HG02970 (cell line): Measurements from ENCODE around the gene SYS1.

Experiments
- ATAC-seq: cut with Tn5 transposase; IDR thresholded peaks from one replicate; pipeline ENCODE4 v1.9.1; 2021; ENCODE audit warnings: mild to moderate bottlenecking, moderate library complexity, moderate number of reproducible peaks; ENCODE audit not compliant: unreplicated experiment, low FRiP score

Gene SYS1

DNA sequence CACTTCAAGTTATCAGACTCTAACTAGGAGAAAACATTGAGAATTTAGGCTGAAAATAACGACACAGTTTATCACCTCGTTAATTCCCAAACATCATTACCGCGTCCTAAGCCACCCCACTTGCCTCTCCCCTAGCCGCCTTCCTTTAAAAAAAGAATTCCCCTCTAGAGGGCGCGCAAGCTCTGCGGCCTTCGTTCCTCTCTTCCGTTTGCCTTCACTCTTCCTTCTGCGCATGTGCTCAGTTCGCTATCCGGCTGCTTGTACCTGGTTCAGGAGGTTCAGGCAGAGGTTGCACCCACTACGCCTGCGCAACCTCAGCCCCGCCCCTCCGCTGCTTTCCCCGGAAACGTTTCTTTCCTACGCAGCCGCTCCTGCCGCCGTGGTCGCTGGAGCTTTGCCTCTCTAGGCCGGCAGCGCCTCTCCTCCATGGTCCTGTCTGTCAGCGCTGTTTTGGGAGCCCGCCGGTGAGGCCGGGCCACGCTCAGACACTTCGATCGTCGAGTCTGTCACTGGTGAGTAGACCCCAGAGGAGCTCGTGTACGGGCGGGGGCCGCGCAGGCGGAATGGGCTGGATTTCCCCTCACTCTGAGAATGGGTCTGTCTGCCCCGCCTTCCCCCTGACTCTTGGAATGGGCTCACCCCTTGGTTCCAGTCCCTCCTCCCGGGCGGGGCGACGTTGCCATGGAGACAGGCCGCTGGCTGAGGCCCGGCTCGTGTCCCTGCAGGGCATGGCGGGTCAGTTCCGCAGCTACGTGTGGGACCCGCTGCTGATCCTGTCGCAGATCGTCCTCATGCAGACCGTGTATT is at the start of gene SYS1:
Gene SYS1, plus strand, starts transcription at position 353 of the 807 bp plus-strand sequence. Its CDS starts 376 bp downstream, at position 729.
- peak; percentile 89 for ATAC-seq

DNA sequence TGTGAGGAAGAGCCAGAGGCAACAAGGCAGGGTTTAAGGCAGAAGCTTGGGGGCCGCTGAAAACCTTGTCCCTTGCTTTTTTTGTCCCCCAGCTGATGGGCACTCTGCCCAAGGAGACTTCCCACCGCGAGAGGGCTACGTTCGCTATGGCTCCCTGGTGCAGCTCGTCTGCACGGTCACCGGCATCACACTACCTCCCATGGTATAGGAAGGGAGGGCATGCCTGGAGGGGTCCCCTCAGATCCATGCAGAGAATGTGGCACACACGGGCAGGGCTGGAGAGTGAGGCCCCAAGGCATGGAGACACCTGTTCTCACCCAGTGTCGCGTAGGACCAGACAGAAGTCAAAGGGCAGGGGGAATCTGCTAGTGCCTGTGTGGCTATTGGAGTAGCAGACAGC is 49.0 kb upstream of the SYS1 start:
- no peak for ATAC-seq

DNA sequence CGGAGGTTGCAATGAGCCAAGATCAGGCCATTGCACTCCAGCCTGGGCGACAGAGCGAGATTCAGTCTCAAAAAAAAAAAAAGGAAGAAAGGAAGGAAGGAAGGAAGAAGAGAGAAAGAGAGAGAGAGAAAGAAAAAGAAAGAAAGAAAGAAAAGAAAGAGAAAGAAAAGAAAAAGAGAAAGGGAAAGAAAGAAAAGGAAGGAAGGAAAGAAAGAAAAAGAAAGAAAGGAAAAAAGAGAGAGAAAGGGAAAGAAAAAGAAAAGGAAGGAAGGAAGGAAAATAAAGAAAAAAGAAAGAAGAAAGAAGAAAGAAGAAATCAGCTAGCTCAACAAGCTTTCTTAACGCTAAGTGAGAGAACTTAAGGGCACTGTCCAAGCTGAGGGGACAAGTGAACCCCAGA is 47.3 kb upstream of the SYS1 start:
- no peak for ATAC-seq

DNA sequence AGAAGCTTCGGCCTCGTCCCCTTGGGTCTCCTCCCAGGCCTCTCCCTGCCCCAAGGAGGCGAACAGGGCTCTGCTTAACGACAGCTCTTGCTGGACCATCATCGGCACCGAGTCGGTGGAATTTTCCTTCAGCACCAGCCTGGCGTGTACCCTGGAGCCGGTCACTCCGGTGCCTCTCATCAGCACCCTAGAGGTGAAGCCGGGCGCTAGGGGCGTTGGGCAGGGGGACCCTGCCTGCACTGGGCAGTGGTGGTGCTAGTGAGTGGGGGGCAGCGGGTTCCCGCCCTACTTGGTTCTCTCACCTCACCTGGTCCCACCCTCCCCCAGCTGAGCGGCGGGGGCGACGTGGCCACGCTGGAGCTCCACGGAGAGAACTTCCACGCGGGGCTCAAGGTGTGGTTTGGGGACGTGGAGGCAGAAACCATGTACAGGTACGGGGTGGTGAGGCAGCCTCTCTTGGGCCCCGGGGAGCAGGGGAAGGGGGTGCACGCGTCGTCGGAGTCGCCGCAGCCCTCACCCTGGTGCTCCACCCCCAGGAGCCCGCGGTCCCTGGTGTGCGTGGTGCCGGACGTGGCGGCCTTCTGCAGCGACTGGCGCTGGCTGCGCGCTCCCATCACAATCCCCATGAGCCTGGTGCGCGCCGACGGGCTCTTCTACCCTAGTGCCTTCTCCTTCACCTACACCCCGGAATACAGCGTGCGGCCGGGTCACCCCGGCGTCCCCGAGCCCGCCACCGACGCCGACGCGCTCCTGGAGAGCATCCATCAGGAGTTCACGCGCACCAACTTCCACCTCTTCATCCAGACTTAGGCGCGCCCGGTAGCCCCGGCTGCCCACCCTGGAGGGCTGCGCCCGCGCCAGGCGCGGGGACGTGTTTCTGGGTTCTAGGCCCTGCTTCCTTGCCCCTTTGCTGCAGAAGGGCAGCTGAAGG is 46.5 kb upstream of the SYS1 start:
- ATAC-seq, result no peak

DNA sequence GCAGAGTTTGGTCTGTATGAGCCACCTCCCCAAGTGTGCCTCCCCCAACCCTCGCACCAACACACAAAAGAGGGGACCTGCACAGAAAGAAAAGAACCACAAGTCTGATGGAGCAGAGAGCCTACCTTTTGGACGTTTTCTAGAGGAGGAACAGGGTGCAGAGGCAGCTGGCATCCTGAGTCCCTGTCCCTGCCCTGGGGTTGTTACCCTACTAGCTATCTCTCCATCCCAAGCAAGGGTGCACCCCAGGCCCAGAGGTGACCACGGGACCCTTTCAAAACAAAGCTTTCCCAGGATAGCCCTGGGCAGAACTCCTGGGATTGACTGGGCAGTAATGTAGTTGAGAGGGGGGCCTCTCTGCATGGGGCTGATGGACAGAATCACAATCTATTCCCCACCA is 45.1 kb upstream of the SYS1 start:
- no peak for ATAC-seq

DNA sequence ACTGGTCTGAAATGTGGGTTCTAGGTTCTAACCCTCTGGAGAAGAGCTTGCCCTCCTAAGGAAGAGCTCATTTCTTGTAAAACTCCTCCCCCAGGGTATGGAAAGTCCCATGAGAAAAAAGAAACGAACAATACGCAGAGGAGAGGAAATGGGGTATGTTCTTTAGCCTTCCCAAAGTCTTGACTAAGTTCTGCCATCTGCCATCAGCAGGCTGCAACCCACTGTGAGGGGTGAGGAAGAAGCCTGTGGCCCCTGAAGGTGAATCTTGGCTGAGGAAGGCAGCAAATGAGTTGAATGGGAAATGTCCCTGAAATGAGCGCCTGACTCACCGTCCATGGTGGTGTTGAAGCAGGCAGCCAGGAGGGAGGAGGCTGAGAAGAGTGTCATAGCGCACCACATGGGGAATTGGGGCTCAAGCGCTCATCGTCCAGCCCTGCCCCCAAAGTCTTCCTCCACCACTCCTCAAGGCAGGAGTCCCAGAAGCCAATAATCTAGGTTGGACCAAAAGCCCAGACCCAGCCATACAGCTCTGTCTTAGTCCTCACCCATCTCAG is 44.5 kb upstream of the SYS1 start:
- ATAC-seq, result no peak

DNA sequence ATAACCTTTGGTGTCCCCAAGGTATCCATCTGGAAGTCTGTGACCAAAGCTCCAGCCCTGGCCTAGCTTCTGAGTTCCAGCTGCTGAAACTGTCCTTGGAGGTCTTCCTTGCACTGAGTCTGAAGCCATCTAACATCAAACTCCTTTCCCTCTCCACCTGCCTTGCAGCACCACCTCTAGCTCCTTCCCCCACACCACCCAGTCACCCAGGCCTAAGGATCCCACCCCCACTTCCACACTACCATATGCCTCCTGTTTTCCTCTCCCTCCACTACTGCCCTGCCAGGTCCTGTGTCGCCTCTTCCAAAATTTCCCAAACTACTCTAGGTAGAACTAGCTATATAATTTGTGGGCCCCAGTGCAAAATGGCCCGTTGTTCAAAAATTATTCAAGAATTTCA is 44.0 kb upstream of the SYS1 start:
- ATAC-seq, result no peak

DNA sequence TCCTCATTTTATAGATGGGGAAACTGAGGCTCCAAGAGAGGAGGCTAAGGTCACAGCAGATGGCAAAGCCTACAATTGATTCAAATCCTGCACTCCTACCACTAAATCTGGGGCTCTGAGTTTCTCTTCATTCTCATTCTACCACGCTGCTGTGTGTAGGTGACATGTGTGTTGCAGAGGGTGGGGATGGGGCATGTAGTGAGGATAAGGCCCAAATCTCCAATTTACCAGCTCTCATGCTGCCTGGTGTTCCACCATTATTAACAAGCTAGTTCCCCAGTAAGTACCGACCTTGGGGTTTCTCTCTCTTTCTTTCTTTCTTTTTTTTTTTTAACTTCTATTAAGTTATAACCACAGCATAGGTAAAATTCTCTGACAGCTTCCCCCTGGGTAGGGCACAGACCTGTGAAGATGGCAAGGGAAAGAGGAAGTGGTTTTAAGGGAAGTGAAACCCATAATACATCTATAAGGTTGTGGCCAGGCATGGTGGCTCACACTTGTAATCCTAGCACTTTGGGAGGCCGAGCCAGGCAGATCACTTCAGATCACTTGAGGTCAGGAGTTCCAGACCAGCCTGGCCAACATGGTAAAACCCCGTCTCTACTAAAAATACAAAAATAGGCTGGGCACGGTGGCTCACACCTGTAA is 41.9 kb upstream of the SYS1 start:
- ATAC-seq, result no peak

DNA sequence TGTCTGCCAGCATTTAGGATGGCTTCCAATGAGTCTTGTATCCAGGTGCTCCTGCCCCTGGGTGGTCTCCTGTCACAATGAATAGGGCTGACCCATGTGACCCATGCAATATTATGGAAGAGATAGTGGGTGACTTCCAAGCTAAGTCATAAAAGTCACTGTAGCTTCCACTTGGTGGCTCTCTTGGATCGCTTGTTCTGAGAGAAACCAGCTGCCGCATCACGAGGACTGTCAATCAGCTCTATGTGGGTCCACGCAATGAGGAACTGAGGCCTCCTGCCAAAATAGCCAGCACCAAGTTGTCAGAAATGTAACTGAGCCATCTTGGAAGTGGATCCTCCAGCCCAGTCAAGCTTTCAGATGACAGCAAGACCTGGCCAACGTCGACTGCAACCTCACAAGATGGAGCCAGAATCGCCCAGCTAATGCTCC is 40.0 kb upstream of the SYS1 start:
- no peak for ATAC-seq

DNA sequence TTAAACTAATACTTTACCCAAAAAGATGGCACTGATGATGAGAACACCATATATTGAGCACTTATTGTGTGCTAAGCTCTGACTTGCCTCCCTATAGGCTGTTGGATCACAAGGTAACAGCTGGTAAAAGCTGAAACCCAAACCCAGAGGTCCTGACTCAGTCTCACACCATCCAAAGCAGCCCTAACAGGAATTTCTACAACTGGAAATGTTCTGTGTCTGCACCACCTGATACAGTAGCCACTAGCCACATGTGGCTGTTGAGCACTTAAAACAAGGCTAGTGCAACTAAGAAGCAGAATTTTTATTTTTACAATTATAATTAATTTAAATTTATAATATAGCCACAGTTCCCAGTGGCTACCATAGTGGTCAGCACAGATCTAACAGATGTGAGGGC is 39.2 kb upstream of the SYS1 start:
- ATAC-seq, result no peak

DNA sequence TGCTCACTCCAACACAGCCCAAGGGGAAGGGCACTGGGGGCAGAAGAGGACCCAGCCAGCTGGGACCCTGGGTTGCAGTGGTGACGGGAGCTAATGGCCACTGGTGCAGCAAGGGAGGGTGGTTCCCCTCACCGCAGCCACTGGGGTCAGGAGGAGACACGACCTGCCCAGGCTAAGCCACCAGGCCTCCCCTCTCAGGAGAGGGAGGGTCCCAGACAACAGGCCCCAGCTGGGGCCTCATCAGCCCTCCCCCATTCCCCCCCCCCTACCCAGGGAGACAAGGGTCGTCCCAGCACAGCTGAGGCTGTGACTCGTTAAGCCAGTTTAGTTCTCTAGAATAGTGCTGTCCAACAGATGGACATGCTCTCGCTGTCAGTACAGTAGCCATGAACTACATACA is 37.6 kb upstream of the SYS1 start:
- ATAC-seq, result no peak

DNA sequence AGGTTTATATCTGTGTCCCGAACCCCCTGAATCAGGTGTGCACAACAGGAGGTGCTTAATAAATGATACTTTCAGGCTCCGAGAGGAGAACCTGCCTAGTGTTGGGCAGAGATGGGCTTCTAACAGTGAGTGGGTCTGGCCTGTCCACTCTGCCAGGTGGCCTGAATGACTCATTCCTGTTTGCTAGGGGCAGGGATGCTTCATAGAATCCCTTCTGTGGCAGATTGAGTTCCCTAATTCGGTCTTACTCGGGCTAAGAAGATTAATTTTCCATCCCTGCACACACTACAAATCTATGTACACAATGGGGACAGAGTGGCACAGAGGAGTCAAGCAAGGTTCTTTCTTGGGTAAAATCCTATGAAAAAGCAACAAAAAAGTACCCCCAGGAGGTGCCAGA is 34.5 kb upstream of the SYS1 start:
- ATAC-seq, result no peak

DNA sequence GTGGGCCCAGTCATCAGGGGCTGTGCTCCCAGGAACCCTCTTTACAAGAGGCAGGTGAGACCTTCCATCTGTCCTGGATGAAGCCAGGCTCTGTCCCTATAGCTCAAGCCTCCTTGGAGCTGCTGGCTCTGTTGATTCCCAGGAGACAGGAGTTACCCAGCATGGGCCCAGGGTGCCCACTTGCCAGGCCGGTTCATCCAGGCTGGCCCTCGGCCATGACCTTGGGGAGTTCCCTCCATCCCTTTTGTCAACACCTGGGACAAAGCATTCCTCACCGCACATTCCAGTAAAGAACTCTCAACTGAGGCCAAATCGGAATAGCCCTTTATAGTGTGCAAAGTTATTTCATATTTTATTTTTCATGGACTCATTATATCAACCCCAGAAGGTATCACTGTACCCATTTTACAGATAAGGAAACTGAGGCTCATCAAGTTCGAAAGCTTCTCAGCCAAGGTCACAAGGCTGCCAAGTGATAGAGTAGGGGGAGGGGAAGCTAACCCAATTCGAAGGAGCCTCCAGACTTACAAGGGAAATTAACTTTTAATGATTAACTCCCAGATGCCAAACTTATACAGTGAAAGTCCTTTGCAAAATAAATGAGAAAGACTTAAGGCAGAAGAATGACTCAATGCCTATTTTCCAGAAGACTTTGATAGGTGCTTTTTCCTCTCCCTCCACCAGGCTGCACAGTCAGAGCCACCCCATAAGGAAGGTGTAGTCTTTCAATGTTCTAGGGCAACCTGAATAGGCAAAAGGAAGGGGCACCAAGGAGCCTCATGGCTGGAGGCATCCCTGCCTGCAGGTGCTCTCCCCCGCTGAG is 33.2 kb upstream of the SYS1 start:
- ATAC-seq, result no peak

DNA sequence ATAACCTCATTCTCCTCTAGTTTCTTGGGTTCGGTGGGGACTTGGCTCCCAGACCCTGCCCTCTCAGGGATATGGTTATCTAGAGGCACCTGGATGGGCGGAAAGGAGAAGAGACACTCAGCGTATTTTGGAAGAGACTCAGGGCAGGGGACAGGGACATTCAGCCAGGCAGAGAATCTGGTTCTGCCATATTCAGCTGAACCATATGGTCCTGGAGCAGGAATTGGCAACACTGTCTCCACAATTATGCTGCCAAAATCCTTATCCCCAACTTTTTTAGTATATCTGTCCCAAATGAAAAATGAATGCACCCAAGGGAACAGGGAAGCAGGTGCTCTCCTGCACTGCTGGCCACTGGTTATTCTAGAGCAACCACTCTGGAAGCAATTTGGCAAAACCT is 32.5 kb upstream of the SYS1 start:
- no peak for ATAC-seq

DNA sequence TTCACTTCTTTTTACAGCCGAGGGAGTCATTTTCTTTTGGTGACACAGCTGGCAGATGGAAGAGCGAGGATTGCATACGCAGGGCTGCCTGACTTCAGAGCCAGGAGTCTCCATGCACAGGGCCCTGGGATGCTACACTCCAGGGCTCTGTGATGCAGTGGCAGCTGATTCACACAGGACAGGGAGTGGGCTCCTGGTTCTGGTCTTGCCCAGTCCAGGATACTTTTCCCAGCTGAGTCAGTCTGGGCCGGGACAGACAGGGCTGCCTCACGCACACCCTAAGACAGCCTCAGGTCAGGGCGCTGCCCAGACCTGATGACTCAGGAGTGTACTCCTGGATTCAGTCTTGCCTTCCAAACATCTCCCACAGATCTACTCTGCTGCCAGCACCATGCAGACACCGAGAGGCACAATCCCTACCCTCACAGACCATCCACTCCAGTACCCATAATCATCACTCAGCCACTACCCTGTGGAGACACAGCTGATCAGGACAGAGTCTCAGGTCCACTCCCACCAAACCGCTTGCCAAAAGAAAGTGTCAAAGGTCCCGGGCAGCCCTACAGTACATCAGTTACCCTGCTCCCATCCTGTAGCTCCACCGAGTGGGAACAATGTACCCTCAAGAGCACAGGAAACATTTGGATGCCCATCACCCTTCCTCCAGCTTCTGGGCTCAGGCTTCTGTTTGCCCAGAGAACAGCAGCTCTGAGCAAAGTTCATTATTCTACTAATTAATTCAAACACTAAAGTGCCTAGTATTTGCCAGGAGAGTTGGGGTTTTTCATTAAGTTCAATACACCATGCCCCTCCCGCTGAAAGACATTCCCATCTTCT is 26.2 kb upstream of the SYS1 start:
- ATAC-seq, result no peak

DNA sequence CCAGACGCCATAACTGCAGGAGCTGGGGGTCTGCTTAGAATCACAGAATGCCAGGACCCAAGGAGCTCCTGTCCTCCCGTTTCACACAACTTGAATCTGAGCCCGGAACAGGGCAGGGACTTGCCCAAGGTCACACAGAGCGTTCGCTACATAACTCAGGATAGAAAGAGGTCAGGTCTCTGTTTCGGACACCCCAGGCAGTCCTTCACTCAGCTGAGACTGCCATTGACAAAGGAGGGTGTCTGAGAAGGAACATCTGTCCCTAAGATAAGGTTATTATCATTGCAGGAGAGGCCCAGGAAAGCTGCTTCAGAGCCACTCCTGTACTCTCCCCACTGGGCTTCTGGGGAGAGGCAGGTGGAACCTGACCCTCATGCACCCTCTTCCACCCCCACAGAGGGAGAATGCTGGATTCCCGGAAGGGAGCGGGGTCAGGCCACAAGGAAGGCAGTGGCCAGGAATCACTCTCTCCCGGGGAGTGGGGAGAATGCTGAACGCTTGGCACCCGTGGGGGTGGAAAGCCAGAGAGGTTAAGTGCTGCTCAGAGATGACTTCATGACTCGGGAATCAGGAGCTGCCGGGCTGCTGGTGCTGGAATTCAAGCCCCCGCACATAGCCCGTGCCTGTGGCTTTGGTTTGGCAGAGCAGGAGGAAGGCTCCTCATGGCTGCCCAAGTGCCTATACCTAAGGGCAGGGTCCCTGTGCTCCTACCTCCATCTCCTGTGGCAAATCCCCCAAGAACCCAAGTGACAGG is 25.4 kb upstream of the SYS1 start:
- ATAC-seq, result no peak

DNA sequence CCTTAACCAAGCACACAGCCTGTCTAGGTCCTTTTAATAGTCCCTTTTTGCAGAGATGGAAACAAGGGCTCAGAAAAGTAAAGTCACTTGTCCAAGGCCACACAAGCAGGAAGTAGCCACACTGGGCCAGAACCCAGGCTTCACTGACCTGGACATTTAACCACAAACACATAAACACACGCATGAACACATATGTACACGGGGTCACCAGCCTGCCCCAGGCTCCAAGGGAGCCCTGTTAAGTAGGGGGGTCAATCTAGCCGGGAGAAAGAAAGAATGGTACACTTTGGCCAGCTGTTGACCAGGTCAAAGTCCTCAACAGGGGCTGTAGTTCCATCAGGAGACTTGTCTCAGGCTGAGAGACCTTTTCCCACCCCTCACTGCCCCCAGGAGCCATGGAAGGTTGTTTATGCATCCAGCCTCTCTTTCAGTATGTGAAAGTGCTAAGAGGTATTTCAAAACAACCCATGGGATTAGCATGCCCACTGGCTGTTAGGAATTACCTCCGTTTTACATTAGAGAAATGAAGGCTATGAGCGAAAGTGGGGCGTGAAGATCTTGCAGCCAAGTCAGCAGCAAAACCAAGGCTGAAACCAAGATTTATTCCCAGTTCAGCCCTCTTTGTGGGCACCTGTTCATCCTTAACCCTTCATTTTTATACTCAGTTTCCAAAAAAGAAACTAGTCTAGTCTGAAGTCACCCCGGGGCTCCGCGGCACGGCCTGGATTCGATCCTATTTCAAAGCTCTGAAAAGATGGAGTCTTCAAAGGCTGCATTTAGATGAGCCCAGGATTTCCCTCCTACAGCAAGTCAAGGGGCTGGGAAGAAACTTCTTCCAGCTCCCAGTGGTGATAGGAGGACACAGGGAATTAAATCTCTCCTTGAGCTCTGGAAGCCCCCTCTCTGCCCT is 24.6 kb upstream of the SYS1 start:
- ATAC-seq, result no peak
